Erythroblast (primary cell): ENCODE measurements around the gene SYCE1.
"Not testable (repeated sequence)": the region's sequence is repeated elsewhere in the genome, so short reads cannot be mapped to it uniquely, and the experiment has no call there.

Source experiments
- DNase-seq, 2 experiments: peaks; one replicate each; lab custom pipeline; 2025; lab: John Stamatoyannopoulos, UW
- GATA1 ChIP-seq: IDR thresholded peaks from 2 replicates; pipeline ENCODE4 v1.6.1; 2011; ENCODE audit warnings: low read depth, mild to moderate bottlenecking, control low read depth, low read length, moderate library complexity
- POLR2A ChIP-seq: IDR thresholded peaks from 2 replicates; pipeline ENCODE4 v1.6.1; 2011; ENCODE audit warnings: mild to moderate bottlenecking, low read length

SYCE1 gene

GRCh38 chr10:133528845-133529575, 36.4 kb downstream of the SYCE1 start:
- no peak for TF ChIP-seq POLR2A
- no peak for TF ChIP-seq GATA1
- DNase-seq = no peak

DNA sequence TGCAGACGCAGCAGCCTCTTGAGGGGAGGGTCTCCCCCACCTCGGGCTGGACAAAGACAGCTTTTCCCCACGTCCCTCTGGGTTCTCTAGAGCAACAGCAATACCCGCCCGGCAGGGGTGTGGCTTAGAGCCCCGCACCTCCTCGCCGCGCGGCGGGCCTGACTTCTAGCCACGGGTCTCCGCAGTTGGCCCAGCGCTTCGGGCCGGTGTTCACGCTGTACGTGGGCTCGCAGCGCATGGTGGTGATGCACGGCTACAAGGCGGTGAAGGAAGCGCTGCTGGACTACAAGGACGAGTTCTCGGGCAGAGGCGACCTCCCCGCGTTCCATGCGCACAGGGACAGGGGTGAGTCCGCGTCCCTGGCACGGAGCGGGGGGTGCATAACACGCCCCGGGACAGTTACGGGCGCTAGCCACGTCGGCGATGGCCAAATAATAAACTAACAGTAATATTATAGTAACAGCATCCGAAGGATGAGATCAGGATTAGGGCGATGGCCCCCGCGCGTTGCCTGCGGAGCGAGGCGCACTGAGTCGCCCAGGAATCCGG, 37.0 kb downstream of the SYCE1 start:
- DNase-seq = no peak
- TF ChIP-seq POLR2A (no peak), GATA1 (no peak)

- DNase-seq = no peak
Observed at GRCh38 chr10:133527771-133528271, 37.6 kb downstream of the SYCE1 start.

GRCh38 chr10:133526957-133527588, 38.3 kb downstream of the SYCE1 start, which contains the start of gene CYP2E1:
Gene CYP2E1, plus strand, starts transcription at chr10:133527363. Its CDS starts 33 bp downstream, at chr10:133527396.
- TF ChIP-seq POLR2A = no peak
- TF ChIP-seq GATA1 = no peak
- DNase-seq = no peak

More at GRCh38 chr10:133527771-133528271, 37.6 kb downstream of the SYCE1 start:
- TF ChIP-seq GATA1 (no peak), POLR2A (no peak)

- no peak for TF ChIP-seq GATA1
- no peak for TF ChIP-seq POLR2A
- no peak for DNase-seq
Observed at GRCh38 chr10:133525444-133525843, 39.9 kb downstream of the SYCE1 start.

DNA sequence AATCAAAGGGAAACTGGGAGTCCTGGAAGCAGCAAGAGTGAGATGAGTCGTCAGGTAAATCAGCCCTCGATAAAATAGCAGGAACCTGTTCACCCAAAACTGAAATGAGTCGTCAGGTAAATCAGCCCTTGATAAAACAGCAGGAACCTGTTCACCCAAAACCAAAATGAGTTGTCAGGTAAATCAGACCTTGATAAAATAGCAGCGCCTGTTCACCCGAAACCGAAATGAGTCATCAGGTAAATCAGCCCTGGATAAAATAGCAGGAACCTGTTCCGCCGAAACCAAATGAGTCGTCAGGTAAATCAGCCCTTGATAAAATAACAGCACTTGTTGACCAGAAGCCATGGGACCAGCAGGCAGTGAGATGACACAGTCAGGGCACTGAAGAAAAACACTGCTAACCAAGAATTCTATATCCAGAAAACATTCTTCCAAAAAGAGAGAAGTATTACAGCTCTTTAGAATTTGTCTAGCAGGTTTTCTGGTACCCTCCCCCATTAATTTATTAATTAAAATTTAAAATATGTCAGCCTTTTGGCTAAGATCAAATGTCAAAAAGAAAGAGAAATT, 41.7 kb downstream of the SYCE1 start:
- TF ChIP-seq POLR2A (no peak), GATA1 (no peak)
- DNase-seq = no peak

DNA sequence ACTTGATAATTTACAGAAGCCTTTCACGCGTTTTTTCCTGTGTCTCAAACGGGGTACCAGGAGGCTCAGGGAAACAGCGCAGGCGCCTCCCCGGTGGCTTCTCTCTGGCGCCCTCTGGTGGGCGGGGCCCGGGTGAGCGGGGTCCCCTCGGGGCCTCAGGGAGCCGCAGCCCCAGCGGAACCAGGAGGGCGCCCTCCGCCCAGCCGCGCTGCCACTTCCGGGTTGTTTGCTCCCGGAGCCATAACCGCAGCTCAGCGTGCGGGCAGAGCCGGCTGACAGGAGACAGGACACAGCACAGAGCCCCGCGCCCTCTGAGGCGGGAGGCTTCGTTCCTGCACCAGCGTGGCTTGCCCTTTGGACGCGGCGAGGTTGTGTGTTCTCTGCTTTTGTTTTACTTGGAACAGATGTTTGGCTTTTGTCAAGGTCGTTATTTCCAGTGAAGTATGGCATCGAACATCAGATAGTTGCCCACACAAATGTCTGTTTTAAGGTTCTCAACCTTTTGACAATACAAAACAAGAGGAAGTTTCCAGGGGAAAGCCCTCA, 45.1 kb downstream of the SYCE1 start:
- no peak for TF ChIP-seq POLR2A
- TF ChIP-seq GATA1 = no peak
- DNase-seq = peak; percentile 71 to 77

- not testable (repeated sequence) for DNase-seq
Observed at GRCh38 chr10:133518517-133518916, 46.9 kb downstream of the SYCE1 start.

GRCh38 chr10:133516057-133516456, 49.3 kb downstream of the SYCE1 start:
- TF ChIP-seq GATA1 = no peak
- DNase-seq = no peak

DNA sequence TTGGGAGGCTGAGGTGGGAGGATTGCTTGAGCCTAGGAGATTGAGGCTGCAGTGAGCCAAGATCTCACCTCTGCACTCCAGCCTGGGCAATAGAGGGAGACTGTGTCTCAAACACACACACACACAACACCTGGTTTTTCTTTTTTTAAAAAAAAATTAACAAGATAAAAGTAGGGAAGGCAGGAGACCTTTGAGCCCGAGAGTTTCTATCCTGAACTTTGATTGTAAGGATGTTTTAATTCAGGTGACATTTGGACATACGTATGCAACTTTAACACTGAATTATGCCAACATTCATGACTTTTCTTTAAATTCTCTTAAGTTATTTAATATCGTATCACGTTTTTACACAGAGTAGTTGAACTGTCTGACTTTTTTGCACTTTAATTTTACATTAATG, 49.9 kb downstream of the SYCE1 start:
- DNase-seq = no peak
- TF ChIP-seq GATA1 (no peak), POLR2A (no peak)

DNA sequence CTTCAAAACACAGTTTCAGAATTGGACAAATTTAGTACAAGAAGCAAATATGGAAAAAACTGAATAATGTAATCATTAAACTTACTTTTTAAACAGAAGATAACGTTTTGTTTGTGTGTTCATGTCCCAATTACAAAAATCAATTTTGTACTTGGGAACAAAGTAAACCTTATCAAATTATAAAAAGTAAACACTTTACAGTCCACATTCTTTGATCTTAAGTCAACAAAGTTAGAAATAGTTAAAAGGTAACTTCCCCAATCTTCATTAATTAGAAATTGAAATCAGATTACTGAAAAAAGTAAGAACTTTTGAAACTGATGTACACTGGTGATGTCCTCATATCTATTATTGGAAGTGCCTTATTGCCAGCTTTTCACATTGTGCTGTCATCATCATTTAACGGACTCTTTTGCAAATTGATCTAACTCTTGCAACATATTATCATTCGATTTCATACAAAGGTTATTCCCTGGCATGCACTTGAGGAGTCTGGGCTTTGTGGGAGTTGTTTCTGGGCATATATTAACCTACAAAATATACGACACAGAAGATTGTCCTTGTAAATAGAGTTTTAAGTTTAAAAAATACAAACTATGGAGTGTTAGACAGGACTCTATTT, 53.4 kb downstream of the SYCE1 start:
- TF ChIP-seq GATA1 = no peak
- TF ChIP-seq POLR2A = no peak
- DNase-seq = no peak

DNA sequence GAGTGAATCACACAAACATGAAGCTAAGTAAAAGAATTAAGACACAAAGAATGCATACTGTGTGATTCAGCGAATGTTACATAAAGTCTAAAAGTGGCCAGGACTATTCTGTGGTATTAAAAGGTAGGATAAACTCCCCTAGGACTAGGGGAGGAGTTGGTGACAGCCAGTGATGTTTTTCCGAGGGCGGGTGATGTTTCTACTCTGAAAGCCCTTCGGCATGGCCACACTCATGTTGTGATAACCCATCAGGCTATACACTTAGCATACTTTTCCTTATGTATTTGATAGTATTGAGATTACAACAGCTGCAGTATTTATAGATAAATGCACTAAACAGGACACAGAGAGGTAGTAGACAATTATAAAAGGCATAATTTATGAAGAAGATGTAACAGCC, 54.0 kb downstream of the SYCE1 start:
- TF ChIP-seq POLR2A (no peak), GATA1 (no peak)

DNA sequence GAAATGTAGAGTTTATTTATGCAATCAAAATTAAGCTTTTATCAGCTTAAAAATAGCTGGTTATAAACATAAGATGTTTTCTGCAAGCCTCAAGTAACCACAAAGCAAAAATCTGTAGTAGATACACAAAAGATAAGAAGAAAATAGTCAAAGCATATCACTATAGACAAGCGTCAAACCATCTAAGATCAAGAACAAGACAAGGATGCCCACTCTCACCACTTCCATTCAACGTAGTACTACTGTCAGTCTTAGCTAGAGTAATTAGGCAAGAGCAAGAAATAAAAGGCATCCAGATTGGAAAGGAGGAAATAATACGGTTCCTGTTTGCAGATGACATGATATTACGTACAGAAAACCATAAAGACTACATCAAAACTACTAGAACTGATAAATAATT, 55.7 kb downstream of the SYCE1 start:
- TF ChIP-seq GATA1 = no peak
- no peak for DNase-seq

More for the DNA sequence above, 54.0 kb downstream of the SYCE1 start:
- no peak for DNase-seq
